Osteoblast (primary cell): ENCODE data around the gene ELMO1. TPM values are rescaled to one million over a fixed set of nuclear protein-coding genes. Genes with fewer than 3 reads are reported as not detected.

Source experiments
- DNase-seq: peaks from one replicate; pipeline ENCODE4 v3.0.0; 2011; ENCODE audit warnings: low spot score, mixed read lengths; ENCODE audit not compliant: insufficient read length; ENCODE audit errors: missing footprints
- H2AFZ ChIP-seq: 2 replicates; pipeline ENCODE4 v1.6.0; 2011; ENCODE audit warnings: mild to moderate bottlenecking, low read length
- H3K27ac ChIP-seq: 2 replicates; pipeline ENCODE4 v1.5.1; 2011; ENCODE audit warnings: mild to moderate bottlenecking, low read depth, low read length, moderate library complexity
- H3K27me3 ChIP-seq: 2 replicates; pipeline ENCODE4 v1.6.0; 2012; ENCODE audit warnings: mild to moderate bottlenecking, control low read depth, inconsistent platforms, low read length, moderate library complexity; ENCODE audit not compliant: insufficient read depth
- H3K36me3 ChIP-seq: 2 replicates; pipeline ENCODE4 v1.5.1; 2011; ENCODE audit warnings: mild to moderate bottlenecking, low read length, control low read depth, moderate library complexity; ENCODE audit not compliant: insufficient read depth
- H3K4me1 ChIP-seq: 2 replicates; pipeline ENCODE4 v1.5.1; 2011; ENCODE audit warnings: mild to moderate bottlenecking, low read length, control low read depth, moderate library complexity; ENCODE audit not compliant: insufficient read depth
- H3K4me2 ChIP-seq: 2 replicates; pipeline ENCODE4 v1.6.0; 2011; ENCODE audit warnings: mild to moderate bottlenecking, low read length; ENCODE audit not compliant: insufficient read depth
- H3K4me3 ChIP-seq: fragments of 200-600 bp; sonication (generic); 3 replicates; pipeline ENCODE4 v1.5.1; 2012; ENCODE audit warnings: mild to moderate bottlenecking, low read length, inconsistent platforms; ENCODE audit not compliant: insufficient read depth
- H3K79me2 ChIP-seq: 2 replicates; pipeline ENCODE4 v1.6.0; 2012; ENCODE audit warnings: mild to moderate bottlenecking, low read length, control low read depth, inconsistent platforms; ENCODE audit not compliant: insufficient read depth
- H3K9me3 ChIP-seq: 2 replicates; pipeline ENCODE4 v1.5.1; 2011; ENCODE audit warnings: low read depth, low read length, control low read depth
- H4K20me1 ChIP-seq: 2 replicates; pipeline ENCODE4 v1.6.0; 2012; ENCODE audit warnings: mild to moderate bottlenecking, low read length, control low read depth; ENCODE audit not compliant: insufficient read depth
- CTCF ChIP-seq: IDR thresholded peaks from 2 replicates; pipeline ENCODE4 v1.5.1; 2011; ENCODE audit warnings: mild to moderate bottlenecking, low read depth, low read length, moderate library complexity; ENCODE audit errors: extremely low read depth
- total RNA-seq: library from RNA; depleted of rRNA; stranded (reverse); fragments of >200 nt; gene quantifications from 2 replicates; pipeline ENCODE4 v1.2.3, GENCODE V29; 2012

The ELMO1 gene
- total RNA-seq, 1 donor, result 2.2 TPM

GRCh38 chr7:37315772-37316715 lies 132.6 kb downstream of the ELMO1 start:
- H3K9me3 ChIP-seq, result peaks cover 2% of the 10 kb centered on the region
- no peaks in the 10 kb centered on the region for H3K4me1 ChIP-seq
- H2AFZ ChIP-seq, result no peak overlapping the region
- no peaks in the 10 kb centered on the region for H3K36me3 ChIP-seq
- no peak overlapping the region for H3K4me2 ChIP-seq
- no peak for TF ChIP-seq CTCF
- no peak overlapping the region for H3K4me3 ChIP-seq
- no peak overlapping the region for H3K27ac ChIP-seq
- no peaks in the 10 kb centered on the region for H3K27me3 ChIP-seq
- H4K20me1 ChIP-seq, result no peaks in the 10 kb centered on the region
- no peak for DNase-seq
- no peaks in the 10 kb centered on the region for H3K79me2 ChIP-seq

DNA sequence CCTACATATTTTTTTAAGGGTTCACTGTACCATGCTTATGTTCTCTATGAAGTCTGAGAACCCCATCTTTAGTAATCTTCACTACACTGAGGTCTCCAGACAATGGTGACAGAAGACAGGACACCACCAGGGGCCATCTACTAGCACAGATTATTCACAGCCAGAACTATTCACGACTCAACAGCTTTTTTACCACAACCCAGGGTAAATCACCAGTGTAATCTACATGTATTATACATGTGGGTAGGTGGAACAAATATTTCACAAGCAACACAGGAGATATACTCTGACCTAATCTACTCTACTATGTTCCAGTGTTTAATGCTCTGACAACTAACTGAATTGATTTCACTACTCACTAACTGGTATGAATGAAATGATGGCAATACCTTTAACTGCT lies 136.1 kb downstream of the ELMO1 start:
- Histone ChIP-seq H3K79me2 (no peaks in the 10 kb centered on the region), H3K4me1 (no peaks in the 10 kb centered on the region), H3K9me3 (peaks cover 4% of the 10 kb centered on the region), H2AFZ (no peak overlapping the region), H3K4me2 (no peak overlapping the region), H3K27ac (no peak overlapping the region), H3K27me3 (no peaks in the 10 kb centered on the region), H4K20me1 (no peaks in the 10 kb centered on the region), H3K4me3 (no peak overlapping the region), H3K36me3 (no peaks in the 10 kb centered on the region)
- no peak for DNase-seq
- no peak for TF ChIP-seq CTCF

DNA sequence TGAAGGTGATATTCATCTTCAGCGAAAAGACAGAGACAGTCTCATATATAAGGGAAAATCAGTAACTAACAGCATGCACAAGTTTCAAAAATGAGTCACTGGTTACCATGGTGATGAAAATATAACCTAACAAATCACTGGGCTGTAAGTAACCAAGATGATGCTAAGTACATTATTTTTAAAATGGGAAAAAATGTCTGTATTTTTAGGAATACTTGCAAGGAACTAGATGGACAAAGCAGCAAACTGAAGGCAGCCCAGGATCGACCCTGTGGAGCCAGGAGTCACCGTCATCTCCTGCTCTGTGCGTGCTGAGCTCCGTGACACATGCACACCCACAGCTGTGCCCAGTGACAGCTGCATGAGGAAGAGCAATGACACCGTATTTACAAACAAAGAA lies 137.3 kb downstream of the ELMO1 start:
- Histone ChIP-seq H3K4me1 (no peaks in the 10 kb centered on the region), H3K4me3 (no peak overlapping the region), H3K36me3 (no peaks in the 10 kb centered on the region), H3K27me3 (no peaks in the 10 kb centered on the region), H3K4me2 (no peak overlapping the region), H2AFZ (no peak overlapping the region), H3K79me2 (no peaks in the 10 kb centered on the region), H3K27ac (no peak overlapping the region), H4K20me1 (no peaks in the 10 kb centered on the region), H3K9me3 (peaks cover 2% of the 10 kb centered on the region)
- DNase-seq, result no peak
- TF ChIP-seq CTCF, result no peak

DNA sequence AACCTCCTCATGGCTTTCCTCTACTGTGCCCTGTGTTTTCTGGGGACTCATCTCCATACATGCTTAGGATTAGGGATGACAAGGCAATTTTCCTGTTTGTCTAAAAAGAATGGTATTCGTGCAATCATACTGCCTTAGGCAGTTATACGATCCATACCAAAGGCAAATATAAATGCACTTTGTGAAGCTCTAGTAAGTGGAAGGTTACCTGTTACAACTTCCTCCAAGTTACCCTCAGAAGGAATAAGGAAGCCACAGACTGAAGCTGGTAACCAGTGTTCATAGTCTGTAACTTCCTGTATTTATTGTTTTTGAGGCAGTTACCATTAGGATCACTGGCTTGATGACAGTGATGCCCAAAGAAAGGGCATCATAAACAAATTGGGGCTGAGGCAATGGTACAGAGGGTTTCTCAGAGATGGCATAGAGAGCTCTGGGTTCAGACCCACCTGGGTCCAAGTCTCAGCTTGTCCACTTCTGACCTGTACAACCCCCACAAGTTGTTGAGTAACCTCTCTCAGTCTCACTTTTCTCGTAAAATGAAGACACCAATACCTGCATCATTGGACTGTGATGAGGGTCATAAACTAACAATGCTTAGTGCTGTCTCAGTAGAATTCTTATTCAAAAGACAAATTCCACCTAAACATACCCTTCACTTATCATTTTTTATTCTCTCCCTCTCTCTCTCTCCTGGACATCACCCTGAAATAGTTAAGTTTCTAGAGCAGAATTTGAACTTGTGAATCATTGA lies 138.2 kb downstream of the ELMO1 start:
- DNase-seq, result no peak
- no peaks in the 10 kb centered on the region for H4K20me1 ChIP-seq
- no peak overlapping the region for H3K4me2 ChIP-seq

More for the DNA sequence above, 138.2 kb downstream of the ELMO1 start:
- Histone ChIP-seq H3K79me2 (no peaks in the 10 kb centered on the region), H3K4me3 (no peak overlapping the region), H3K4me1 (no peaks in the 10 kb centered on the region), H3K9me3 (peaks cover 2% of the 10 kb centered on the region), H2AFZ (no peak overlapping the region), H3K36me3 (no peaks in the 10 kb centered on the region), H3K27me3 (no peaks in the 10 kb centered on the region), H3K27ac (no peak overlapping the region)
- TF ChIP-seq CTCF, result no peak
